ENCODE data around the gene ZNF436. TPM values are rescaled to one million over a fixed set of nuclear protein-coding genes. Genes with fewer than 3 reads are reported as not detected.

ZNF436 gene
- total RNA-seq, 3 donors from 2014 or later = 19.5 to 36.6 (median 23.9) TPM

DNA sequence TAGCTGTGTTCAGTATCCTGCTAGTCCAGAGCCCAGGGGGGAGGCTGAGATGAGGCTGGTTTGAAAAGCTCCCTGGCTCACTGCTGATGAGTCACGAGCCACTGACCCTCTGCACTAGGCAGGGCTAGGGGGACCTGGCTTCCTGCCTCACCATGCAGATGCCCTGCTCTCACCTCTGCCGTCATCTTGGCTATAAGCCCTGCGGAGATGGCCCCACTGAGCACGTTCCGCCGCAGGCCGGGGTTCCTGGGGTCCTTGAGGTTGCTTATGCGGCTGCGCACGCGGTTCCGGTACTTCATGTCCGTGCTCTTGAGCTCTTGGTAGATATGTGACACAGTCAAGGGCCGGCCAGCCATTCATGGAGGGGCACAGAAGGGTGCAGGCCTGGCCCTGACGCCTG, 24.1 kb upstream of the ZNF436 start:
- intact Hi-C loops (cut with DNase I; ENCODE audit: low total_unique reads) = no loop called here
- Histone ChIP-seq H3K9me3 (no peaks in the 10 kb centered on the region), H3K27ac (peak overlapping the region; percentile 85 to 92), H3K27me3 (no peaks in the 10 kb centered on the region), H3K4me1 (peaks cover 0 to 5% of the 10 kb centered on the region in 2 donors), H3K4me3 (peak overlapping the region in 1 of 3 donors; percentile 0), H3K36me3 (no peaks in the 10 kb centered on the region)
- DNase-seq (ENCODE audit: low spot score in 2 of 2) = peak in 1 of 2 donors; percentile 31
- peak in 2 of 3 donors; percentile 23 to 64 for TF ChIP-seq POLR2AphosphoS5 (IDR thresholded peaks at IDR 0.05)
- TF ChIP-seq, protein P1, sequence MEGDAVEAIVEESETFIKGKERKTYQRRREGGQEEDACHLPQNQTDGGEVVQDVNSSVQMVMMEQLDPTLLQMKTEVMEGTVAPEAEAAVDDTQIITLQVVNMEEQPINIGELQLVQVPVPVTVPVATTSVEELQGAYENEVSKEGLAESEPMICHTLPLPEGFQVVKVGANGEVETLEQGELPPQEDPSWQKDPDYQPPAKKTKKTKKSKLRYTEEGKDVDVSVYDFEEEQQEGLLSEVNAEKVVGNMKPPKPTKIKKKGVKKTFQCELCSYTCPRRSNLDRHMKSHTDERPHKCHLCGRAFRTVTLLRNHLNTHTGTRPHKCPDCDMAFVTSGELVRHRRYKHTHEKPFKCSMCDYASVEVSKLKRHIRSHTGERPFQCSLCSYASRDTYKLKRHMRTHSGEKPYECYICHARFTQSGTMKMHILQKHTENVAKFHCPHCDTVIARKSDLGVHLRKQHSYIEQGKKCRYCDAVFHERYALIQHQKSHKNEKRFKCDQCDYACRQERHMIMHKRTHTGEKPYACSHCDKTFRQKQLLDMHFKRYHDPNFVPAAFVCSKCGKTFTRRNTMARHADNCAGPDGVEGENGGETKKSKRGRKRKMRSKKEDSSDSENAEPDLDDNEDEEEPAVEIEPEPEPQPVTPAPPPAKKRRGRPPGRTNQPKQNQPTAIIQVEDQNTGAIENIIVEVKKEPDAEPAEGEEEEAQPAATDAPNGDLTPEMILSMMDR (IDR thresholded peaks at IDR 0.05) = no peak
- no peak for TF ChIP-seq POLR2A (IDR thresholded peaks at IDR 0.05)

DNA sequence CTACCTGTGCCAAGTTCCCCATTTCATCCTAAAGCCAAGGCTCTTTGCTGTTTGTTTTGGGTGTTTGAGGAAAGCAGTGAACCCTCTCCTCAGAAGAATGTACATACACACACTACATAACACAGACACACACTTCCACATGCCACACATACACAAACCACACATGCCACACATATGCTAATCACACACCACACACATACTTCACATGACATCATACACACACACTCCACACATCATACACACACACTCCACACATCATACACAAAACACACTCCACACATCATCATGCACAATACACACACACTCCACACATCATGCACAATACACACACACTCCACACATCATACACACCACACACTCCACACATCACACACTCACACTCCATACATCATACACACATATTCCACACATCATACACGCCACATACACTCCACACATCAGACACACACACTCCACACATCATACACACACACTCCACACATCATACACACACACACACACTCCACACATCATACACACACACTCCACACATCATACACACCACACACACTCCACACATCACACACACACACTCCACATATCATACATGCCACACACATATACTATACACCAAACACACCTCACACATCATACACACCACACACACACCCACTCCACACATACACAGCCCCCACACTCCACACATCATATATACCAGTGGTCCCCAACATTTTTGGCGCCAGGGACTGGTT, 22.7 kb upstream of the ZNF436 start:
- no peak for DNase-seq (ENCODE audit: low spot score in 2 of 2)
- Histone ChIP-seq H3K4me1 (peaks cover 0 to 5% of the 10 kb centered on the region in 2 donors), H3K4me3 (no peak overlapping the region), H3K36me3 (no peaks in the 10 kb centered on the region), H3K27ac (no peak overlapping the region), H3K9me3 (no peaks in the 10 kb centered on the region), H3K27me3 (no peaks in the 10 kb centered on the region)
- intact Hi-C loops (cut with DNase I; ENCODE audit: low total_unique reads) = no loop called here
- TF ChIP-seq, protein P1 (IDR thresholded peaks at IDR 0.05) = no peak
- TF ChIP-seq POLR2AphosphoS5 (IDR thresholded peaks at IDR 0.05) (no peak), POLR2A (IDR thresholded peaks at IDR 0.05) (no peak)

GRCh38 chr1:23389837-23390321, 20.2 kb upstream of the ZNF436 start:
- Histone ChIP-seq H3K4me3 (no peak overlapping the region), H3K9me3 (no peaks in the 10 kb centered on the region), H3K27ac (no peak overlapping the region), H3K27me3 (no peaks in the 10 kb centered on the region), H3K36me3 (no peaks in the 10 kb centered on the region), H3K4me1 (peaks cover 0 to 4% of the 10 kb centered on the region in 2 donors)
- DNase-seq (ENCODE audit: low spot score in 2 of 2) = no peak
- intact Hi-C loops (cut with DNase I; ENCODE audit: low total_unique reads) = loop anchor here (5.0 kb wide), 1 partner anchor 738 kb away; the partner anchor contains the start of gene C1QB
- TF ChIP-seq POLR2AphosphoS5 (IDR thresholded peaks at IDR 0.05) = no peak
- TF ChIP-seq, protein P1 (IDR thresholded peaks at IDR 0.05) = no peak
- TF ChIP-seq POLR2A (IDR thresholded peaks at IDR 0.05) = no peak

DNA sequence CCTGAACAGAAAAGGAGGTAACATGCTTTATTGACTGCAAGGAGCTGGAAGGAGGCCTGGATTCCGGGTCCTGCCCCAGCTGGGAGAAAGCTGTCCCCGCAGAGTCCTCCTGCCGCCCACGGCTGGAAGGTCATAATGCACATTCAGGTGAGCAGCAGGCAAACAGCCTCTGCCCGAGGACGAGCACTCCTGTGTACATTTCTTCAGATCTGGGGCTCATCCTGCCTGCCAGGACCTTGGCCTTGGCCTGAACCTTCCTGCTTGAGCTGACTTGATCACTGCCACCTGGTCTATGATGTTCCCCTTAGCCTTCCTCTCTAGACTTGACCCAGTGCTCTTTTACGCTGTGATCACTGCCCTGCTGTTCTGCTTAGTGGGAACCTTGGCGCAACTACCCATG, 17.9 kb upstream of the ZNF436 start:
- H3K9me3 ChIP-seq = no peaks in the 10 kb centered on the region
- H3K4me1 ChIP-seq = peaks cover 0 to 11% of the 10 kb centered on the region in 2 donors
- DNase-seq (ENCODE audit: low spot score in 2 of 2) = no peak
- H3K36me3 ChIP-seq = no peaks in the 10 kb centered on the region
- no peak overlapping the region for H3K4me3 ChIP-seq
- TF ChIP-seq POLR2A (IDR thresholded peaks at IDR 0.05) = no peak
- TF ChIP-seq POLR2AphosphoS5 (IDR thresholded peaks at IDR 0.05) = no peak
- TF ChIP-seq, protein P1 (IDR thresholded peaks at IDR 0.05) = no peak
- intact Hi-C loops (cut with DNase I; ENCODE audit: low total_unique reads) = loop anchor here (5.0 kb wide), 1 partner anchor 735 kb away; the partner anchor contains the start of gene C1QB
- no peaks in the 10 kb centered on the region for H3K27me3 ChIP-seq
- H3K27ac ChIP-seq = peak overlapping the region in 1 of 2 donors; percentile 48

GRCh38 chr1:23385119-23385621, 15.5 kb upstream of the ZNF436 start:
- Histone ChIP-seq H3K9me3 (no peaks in the 10 kb centered on the region), H3K4me3 (no peak overlapping the region), H3K4me1 (peaks cover 0 to 11% of the 10 kb centered on the region in 2 donors), H3K27me3 (no peaks in the 10 kb centered on the region), H3K36me3 (no peaks in the 10 kb centered on the region), H3K27ac (peak overlapping the region; percentile 77 to 80)
- TF ChIP-seq, protein P1 (IDR thresholded peaks at IDR 0.05) = no peak
- no peak for TF ChIP-seq POLR2A (IDR thresholded peaks at IDR 0.05)
- TF ChIP-seq POLR2AphosphoS5 (IDR thresholded peaks at IDR 0.05) = no peak
- peak in 1 of 2 donors; percentile 70 for DNase-seq (ENCODE audit: low spot score in 2 of 2)
- intact Hi-C loops (cut with DNase I; ENCODE audit: low total_unique reads) = loop anchor here (5.0 kb wide), 1 partner anchor 733 kb away; the partner anchor contains the start of gene C1QB
